ENCODE data around the gene CRYBA4. TPM values are rescaled to one million over a fixed set of nuclear protein-coding genes. Genes with fewer than 3 reads are reported as not detected.

The CRYBA4 gene
- total and polyA plus RNA-seq, 2 experiments from 2014 or later, result 1.5 TPM; not detected in 1

- TF ChIP-seq, protein P1, sequence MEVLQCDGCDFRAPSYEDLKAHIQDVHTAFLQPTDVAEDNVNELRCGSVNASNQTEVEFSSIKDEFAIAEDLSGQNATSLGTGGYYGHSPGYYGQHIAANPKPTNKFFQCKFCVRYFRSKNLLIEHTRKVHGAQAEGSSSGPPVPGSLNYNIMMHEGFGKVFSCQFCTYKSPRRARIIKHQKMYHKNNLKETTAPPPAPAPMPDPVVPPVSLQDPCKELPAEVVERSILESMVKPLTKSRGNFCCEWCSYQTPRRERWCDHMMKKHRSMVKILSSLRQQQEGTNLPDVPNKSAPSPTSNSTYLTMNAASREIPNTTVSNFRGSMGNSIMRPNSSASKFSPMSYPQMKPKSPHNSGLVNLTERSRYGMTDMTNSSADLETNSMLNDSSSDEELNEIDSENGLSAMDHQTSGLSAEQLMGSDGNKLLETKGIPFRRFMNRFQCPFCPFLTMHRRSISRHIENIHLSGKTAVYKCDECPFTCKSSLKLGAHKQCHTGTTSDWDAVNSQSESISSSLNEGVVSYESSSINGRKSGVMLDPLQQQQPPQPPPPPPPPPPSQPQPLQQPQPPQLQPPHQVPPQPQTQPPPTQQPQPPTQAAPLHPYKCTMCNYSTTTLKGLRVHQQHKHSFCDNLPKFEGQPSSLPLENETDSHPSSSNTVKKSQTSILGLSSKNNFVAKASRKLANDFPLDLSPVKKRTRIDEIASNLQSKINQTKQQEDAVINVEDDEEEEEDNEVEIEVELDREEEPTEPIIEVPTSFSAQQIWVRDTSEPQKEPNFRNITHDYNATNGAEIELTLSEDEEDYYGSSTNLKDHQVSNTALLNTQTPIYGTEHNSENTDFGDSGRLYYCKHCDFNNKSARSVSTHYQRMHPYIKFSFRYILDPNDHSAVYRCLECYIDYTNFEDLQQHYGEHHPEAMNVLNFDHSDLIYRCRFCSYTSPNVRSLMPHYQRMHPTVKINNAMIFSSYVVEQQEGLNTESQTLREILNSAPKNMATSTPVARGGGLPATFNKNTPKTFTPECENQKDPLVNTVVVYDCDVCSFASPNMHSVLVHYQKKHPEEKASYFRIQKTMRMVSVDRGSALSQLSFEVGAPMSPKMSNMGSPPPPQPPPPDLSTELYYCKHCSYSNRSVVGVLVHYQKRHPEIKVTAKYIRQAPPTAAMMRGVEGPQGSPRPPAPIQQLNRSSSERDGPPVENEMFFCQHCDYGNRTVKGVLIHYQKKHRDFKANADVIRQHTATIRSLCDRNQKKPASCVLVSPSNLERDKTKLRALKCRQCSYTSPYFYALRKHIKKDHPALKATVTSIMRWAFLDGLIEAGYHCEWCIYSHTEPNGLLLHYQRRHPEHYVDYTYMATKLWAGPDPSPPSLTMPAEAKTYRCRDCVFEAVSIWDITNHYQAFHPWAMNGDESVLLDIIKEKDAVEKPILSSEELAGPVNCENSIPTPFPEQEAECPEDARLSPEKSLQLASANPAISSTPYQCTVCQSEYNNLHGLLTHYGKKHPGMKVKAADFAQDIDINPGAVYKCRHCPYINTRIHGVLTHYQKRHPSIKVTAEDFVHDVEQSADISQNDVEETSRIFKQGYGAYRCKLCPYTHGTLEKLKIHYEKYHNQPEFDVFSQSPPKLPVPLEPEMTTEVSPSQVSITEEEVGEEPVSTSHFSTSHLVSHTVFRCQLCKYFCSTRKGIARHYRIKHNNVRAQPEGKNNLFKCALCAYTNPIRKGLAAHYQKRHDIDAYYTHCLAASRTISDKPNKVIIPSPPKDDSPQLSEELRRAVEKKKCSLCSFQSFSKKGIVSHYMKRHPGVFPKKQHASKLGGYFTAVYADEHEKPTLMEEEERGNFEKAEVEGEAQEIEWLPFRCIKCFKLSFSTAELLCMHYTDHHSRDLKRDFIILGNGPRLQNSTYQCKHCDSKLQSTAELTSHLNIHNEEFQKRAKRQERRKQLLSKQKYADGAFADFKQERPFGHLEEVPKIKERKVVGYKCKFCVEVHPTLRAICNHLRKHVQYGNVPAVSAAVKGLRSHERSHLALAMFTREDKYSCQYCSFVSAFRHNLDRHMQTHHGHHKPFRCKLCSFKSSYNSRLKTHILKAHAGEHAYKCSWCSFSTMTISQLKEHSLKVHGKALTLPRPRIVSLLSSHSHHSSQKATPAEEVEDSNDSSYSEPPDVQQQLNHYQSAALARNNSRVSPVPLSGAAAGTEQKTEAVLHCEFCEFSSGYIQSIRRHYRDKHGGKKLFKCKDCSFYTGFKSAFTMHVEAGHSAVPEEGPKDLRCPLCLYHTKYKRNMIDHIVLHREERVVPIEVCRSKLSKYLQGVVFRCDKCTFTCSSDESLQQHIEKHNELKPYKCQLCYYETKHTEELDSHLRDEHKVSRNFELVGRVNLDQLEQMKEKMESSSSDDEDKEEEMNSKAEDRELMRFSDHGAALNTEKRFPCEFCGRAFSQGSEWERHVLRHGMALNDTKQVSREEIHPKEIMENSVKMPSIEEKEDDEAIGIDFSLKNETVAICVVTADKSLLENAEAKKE (CRISPR knock-in tag; IDR thresholded peaks at IDR 0.05), result no peak
- no peak for TF ChIP-seq POLR2AphosphoS5 (IDR thresholded peaks at IDR 0.05; ENCODE audit: low read depth)
Measured at GRCh38 chr22:26577081-26577480, 44.7 kb upstream of the CRYBA4 start (continued).

- peak overlapping the region; percentile 74 for H3K27ac Mint-ChIP-seq
- peak overlapping the region; percentile 66 for H3K4me2 ChIP-seq
- no peaks in the 10 kb centered on the region; the same call in 2 of the 3 replicates for H3K9me3 Mint-ChIP-seq
- TF ChIP-seq, protein P1 (CRISPR knock-in tag; IDR thresholded peaks at IDR 0.05), result no peak
- TF ChIP-seq CREB1 (CRISPR knock-in tag; IDR thresholded peaks at IDR 0.05; ENCODE audit: low read depth) (no peak), EZH2 (IDR thresholded peaks at IDR 0.05; ENCODE audit: low read depth, unreplicated experiment) (no peak), ZNF114 (CRISPR knock-in tag; IDR thresholded peaks at IDR 0.05) (no peak), JUNB (IDR thresholded peaks at IDR 0.05; ENCODE audit: unreplicated experiment) (no peak), ZNF331 (CRISPR knock-in tag; IDR thresholded peaks at IDR 0.05; ENCODE audit: low read depth) (no peak), STAT1 (IDR thresholded peaks at IDR 0.05; ENCODE audit: unreplicated experiment) (no peak), EZH2phosphoT487 (IDR thresholded peaks at IDR 0.05; ENCODE audit: unreplicated experiment) (no peak)
- ATAC-seq (peak; percentile 20), DNase-seq (ENCODE audit: low spot score) (no peak)
- peaks cover 9% of the 10 kb centered on the region for H3K27me3 Mint-ChIP-seq (ENCODE audit: insufficient read depth, low read depth, poor library complexity)
- peaks cover 24% of the 10 kb centered on the region for H4K20me1 ChIP-seq (replicated peaks; ENCODE audit: insufficient read depth)
- peaks cover 59% of the 10 kb centered on the region for H3K4me1 ChIP-seq (ENCODE audit: insufficient read depth)
- peaks cover 24% of the 10 kb centered on the region; the same call in 1 of the 2 replicates for H3F3A ChIP-seq (replicated peaks; ENCODE audit: low read depth)
- no peak overlapping the region for H3K4me3 Mint-ChIP-seq
- no peak overlapping the region for H2AFZ ChIP-seq
- H3K27me3 ChIP-seq (ENCODE audit: insufficient read depth), result no peaks in the 10 kb centered on the region
- H3K36me3 Mint-ChIP-seq (ENCODE audit: low read depth), result peaks cover 43% of the 10 kb centered on the region
- no peaks in the 10 kb centered on the region for H3K9me2 ChIP-seq (ENCODE audit: insufficient read depth)
- peaks cover 65% of the 10 kb centered on the region for H3K4me1 Mint-ChIP-seq
- H3K27ac ChIP-seq (ENCODE audit: low read depth), result 0 out of 2 replicates have a peak overlapping the region, but pooled peaks have one; percentile 12
- H3K79me2 ChIP-seq (replicated peaks; ENCODE audit: insufficient read depth), result peaks cover 97% of the 10 kb centered on the region
- no peak overlapping the region for H3K4me3 ChIP-seq
- H3K36me3 ChIP-seq (ENCODE audit: insufficient read depth), result no peaks in the 10 kb centered on the region
Measured at GRCh38 chr22:26579331-26579886, 42.4 kb upstream of the CRYBA4 start.

All from GM23338 (cell line).